ENCODE results near the gene KLHL29.

- TF ChIP-seq CTCF (conservative IDR thresholded peaks at IDR 0.05; ENCODE audit: low read length) (no peak), EZH2phosphoT487 (IDR thresholded peaks at IDR 0.05; ENCODE audit: borderline replicate concordance, low read depth, low read length) (no peak)
These were observed 104.7 kb downstream of the KLHL29 start for GRCh38 chr2:23489471-23490322.

Measured in OCI-LY7 (cell line).